A673 (cell line): ENCODE results near the gene PIGC. TPM values are rescaled to one million over a fixed set of nuclear protein-coding genes. Genes with fewer than 3 reads are reported as not detected.

Source experiments
- BruUV-seq: library from RNA; stranded (reverse); fragments of 400-500 nt; replicated peaks from 2 replicates; lab custom pipeline; 2021; lab: Mats Ljungman, UMichigan
- CTCF ChIA-PET: fragments of 300-600 bp; sonication (Branson Sonifier 250); formaldehyde crosslinking; loops from one replicate; lab custom pipeline; 2022; ENCODE audit warnings: antibody characterized with exemption; lab: Charles Lee
- POLR2A ChIA-PET: fragments of 300-600 bp; sonication (Branson Sonifier 250); formaldehyde crosslinking; loops from one replicate; lab custom pipeline; 2022; ENCODE audit warnings: antibody characterized with exemption; ENCODE audit not compliant: low non-redundant PET; lab: Charles Lee
- DNase-seq: peaks from one replicate; pipeline ENCODE4 v3.0.0-alpha.2; 2015; ENCODE audit warnings: low spot score
- H3K27ac ChIP-seq: fragments of 200-600 bp; sonication (generic); 2 replicates; pipeline ENCODE4 v1.5.1; 2016; ENCODE audit warnings: mixed run types, low read depth, mild to moderate bottlenecking, mixed read lengths, antibody characterized with exemption, low read length; ENCODE audit not compliant: poor library complexity, severe bottlenecking
- H3K27me3 ChIP-seq: fragments of 200-600 bp; sonication (generic); replicated peaks from 2 replicates; pipeline ENCODE4 v1.6.1; 2017; ENCODE audit warnings: mixed run types, low read depth, mild to moderate bottlenecking, mixed read lengths, antibody characterized with exemption, low read length; ENCODE audit not compliant: insufficient read depth, poor library complexity
- H3K36me3 ChIP-seq: fragments of 200-600 bp; sonication (generic); 2 replicates; pipeline ENCODE4 v1.6.1; 2016; ENCODE audit warnings: mixed run types, mild to moderate bottlenecking, mixed read lengths, antibody characterized with exemption, low read length; ENCODE audit not compliant: insufficient read depth, poor library complexity, severe bottlenecking
- H3K4me1 ChIP-seq: fragments of 200-600 bp; sonication (generic); 2 replicates; pipeline ENCODE4 v1.6.1; 2017; ENCODE audit warnings: mixed run types, mild to moderate bottlenecking, mixed read lengths, antibody characterized with exemption, low read length; ENCODE audit not compliant: insufficient read depth, poor library complexity, severe bottlenecking
- H3K4me3 ChIP-seq: fragments of 200-600 bp; sonication (generic); 2 replicates; pipeline ENCODE4 v1.5.1; 2016; ENCODE audit warnings: low read depth, mixed run types, mild to moderate bottlenecking, mixed read lengths, low read length; ENCODE audit not compliant: poor library complexity, severe bottlenecking
- H3K9me3 ChIP-seq: fragments of 200-600 bp; sonication (generic); 2 replicates; pipeline ENCODE4 v1.6.1; 2016; ENCODE audit warnings: mixed run types, low read depth, mild to moderate bottlenecking, mixed read lengths, antibody characterized with exemption, low read length; ENCODE audit not compliant: poor library complexity, severe bottlenecking
- CTCF ChIP-seq: fragments of 300-800, 200-600 bp; sonication (generic); conservative IDR thresholded peaks from 2 replicates; pipeline ENCODE4 v1.5.1; 2017; ENCODE audit warnings: low read depth, mild to moderate bottlenecking, antibody characterized with exemption, low read length, moderate library complexity, mixed read lengths
- EZH2 ChIP-seq: fragments of 200-600 bp; sonication (generic); IDR thresholded peaks from 2 replicates; pipeline ENCODE4 v1.6.1; 2017; ENCODE audit warnings: borderline replicate concordance, low read depth, mild to moderate bottlenecking, mixed read lengths, antibody characterized with exemption, low read length; ENCODE audit not compliant: poor library complexity, severe bottlenecking
- intact Hi-C: fragments of 100-400 bp; cut with micrococcal nuclease; formaldehyde crosslinking; loops from one replicate; pipeline ENCODE4 v1.10.0; 2022; ENCODE audit not compliant: unreplicated experiment
- total RNA-seq: library from RNA; stranded (reverse); gene quantifications from 2 replicates; pipeline ENCODE4 v1.2.3, GENCODE V29; 2021

PIGC gene
- total RNA-seq, 1 experiment from 2014 or later: 21.0 TPM

- Histone ChIP-seq H3K36me3 (no peaks in the 10 kb centered on the region), H3K9me3 (no peaks in the 10 kb centered on the region), H3K27ac (no peak overlapping the region), H3K4me3 (no peak overlapping the region), H3K4me1 (no peaks in the 10 kb centered on the region), H3K27me3 (no peaks in the 10 kb centered on the region)
- no peak for DNase-seq
- ChIA-PET CTCF (no interaction called here), POLR2A (no interaction called here)
- TF ChIP-seq CTCF (no peak), EZH2 (no peak)
- intact Hi-C loops: no loop called here
- no TSS peak for BruUV-seq
Measured at GRCh38 chr1:172411791-172412338, 32.0 kb downstream of the PIGC start.

- Histone ChIP-seq H3K9me3 (no peaks in the 10 kb centered on the region), H3K36me3 (no peaks in the 10 kb centered on the region), H3K4me1 (no peaks in the 10 kb centered on the region), H3K4me3 (no peak overlapping the region), H3K27me3 (no peaks in the 10 kb centered on the region), H3K27ac (no peak overlapping the region)
- no TSS peak for BruUV-seq
- CTCF ChIA-PET: no interaction called here
- TF ChIP-seq CTCF (no peak), EZH2 (no peak)
- intact Hi-C loops: no loop called here
- no peak for DNase-seq
- POLR2A ChIA-PET: interaction anchor here (0.6 kb wide), 1 partner anchor 169 kb away, joined by 3 read pairs; no protein-coding TSS in a partner anchor
Measured at GRCh38 chr1:172410027-172410426, 33.8 kb downstream of the PIGC start.

GRCh38 chr1:172408958-172409357 lies 34.9 kb downstream of the PIGC start:
- POLR2A ChIA-PET: no interaction called here
- no TSS peak for BruUV-seq
- no peak overlapping the region for H3K27ac ChIP-seq
- no peaks in the 10 kb centered on the region for H3K27me3 ChIP-seq
- CTCF ChIA-PET: no interaction called here
- intact Hi-C loops: loop anchor here (10.0 kb wide), 1 partner anchor 604 kb away; no protein-coding TSS in a partner anchor
- no peak for TF ChIP-seq EZH2
- TF ChIP-seq CTCF: no peak
- H3K4me1 ChIP-seq: no peaks in the 10 kb centered on the region
- no peaks in the 10 kb centered on the region for H3K9me3 ChIP-seq
- no peak overlapping the region for H3K4me3 ChIP-seq
- H3K36me3 ChIP-seq: no peaks in the 10 kb centered on the region
- no peak for DNase-seq
